GM12865 (cell line): ENCODE results near the gene GPR183.

Experiments used
- DNase-seq: peaks from one replicate; pipeline ENCODE4 v3.0.0; 2010; ENCODE audit warnings: low read depth
- H3K4me3 ChIP-seq: 2 replicates; pipeline ENCODE4 v1.5.1; 2011; ENCODE audit warnings: mild to moderate bottlenecking, low read depth, low read length, control low read depth
- TF ChIP-seq, protein P1 (sequence below): IDR thresholded peaks from 2 replicates; pipeline ENCODE4 v1.5.1; 2011; ENCODE audit warnings: low read length, control low read depth, low read depth, inconsistent platforms; ENCODE audit not compliant: insufficient read depth; ENCODE audit errors: missing control alignments

GPR183 gene

DNA sequence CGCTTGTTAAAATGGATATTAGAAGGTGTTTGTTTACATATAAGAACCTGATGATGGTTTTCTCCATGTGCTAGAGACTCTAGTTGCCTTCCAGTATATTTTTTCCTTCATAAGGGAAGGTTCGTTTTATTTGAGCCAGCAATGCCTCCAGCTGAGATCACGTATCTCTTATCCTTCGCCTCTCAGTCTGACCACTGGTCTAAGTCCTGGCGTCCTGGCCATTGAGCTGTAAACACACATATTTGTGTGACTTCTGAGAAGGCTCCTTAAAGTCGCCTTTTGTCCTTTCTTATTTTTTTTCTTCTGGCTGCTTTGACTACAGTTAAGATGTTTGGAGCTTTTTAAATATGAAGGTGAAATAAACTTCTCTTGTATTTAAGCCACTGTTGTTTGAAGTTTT is 23.7 kb upstream of the GPR183 start:
- TF ChIP-seq, protein P1, sequence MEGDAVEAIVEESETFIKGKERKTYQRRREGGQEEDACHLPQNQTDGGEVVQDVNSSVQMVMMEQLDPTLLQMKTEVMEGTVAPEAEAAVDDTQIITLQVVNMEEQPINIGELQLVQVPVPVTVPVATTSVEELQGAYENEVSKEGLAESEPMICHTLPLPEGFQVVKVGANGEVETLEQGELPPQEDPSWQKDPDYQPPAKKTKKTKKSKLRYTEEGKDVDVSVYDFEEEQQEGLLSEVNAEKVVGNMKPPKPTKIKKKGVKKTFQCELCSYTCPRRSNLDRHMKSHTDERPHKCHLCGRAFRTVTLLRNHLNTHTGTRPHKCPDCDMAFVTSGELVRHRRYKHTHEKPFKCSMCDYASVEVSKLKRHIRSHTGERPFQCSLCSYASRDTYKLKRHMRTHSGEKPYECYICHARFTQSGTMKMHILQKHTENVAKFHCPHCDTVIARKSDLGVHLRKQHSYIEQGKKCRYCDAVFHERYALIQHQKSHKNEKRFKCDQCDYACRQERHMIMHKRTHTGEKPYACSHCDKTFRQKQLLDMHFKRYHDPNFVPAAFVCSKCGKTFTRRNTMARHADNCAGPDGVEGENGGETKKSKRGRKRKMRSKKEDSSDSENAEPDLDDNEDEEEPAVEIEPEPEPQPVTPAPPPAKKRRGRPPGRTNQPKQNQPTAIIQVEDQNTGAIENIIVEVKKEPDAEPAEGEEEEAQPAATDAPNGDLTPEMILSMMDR: no peak
- H3K4me3 ChIP-seq: no peak overlapping the region

DNA sequence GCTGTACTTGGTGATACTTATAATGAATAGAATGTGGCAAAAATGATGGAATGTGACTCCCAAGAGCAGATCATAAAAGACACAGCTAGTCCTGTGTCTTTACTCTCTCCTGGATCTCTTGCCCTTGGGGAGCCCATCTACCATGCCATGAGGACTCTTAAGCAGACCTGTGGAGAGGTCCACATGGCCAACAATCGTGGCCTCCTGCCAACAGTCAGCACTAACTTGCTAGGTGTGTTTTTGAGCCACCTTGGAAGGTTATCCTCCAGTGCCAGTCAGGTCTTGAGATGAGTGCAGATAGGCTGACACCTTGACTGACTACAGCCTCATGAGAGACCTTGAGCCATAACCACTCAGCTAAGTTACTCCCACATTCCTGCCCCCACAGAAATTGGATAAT is 22.3 kb upstream of the GPR183 start:
- TF ChIP-seq, protein P1: no peak
- no peak for DNase-seq
- no peak overlapping the region for H3K4me3 ChIP-seq

More for the DNA sequence above, 23.7 kb upstream of the GPR183 start:
- DNase-seq: no peak

DNA sequence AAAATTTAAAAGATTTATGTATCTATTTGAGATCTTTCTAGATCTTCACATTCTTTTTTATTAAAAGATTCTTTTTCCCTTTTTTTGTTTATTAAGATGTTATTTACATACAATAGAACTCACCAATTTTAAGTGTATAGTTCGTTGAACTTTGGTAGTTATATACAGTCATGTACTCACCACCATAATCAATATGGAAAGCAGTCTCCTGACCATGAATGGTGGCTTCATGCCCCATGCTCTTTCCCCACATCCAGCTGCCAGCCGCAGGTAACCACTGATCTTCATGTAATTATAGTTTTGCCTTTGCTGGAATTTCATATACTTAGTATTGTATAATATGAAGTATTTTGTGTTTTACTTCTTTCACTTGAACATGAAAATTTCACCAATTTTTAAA is 20.6 kb upstream of the GPR183 start:
- TF ChIP-seq, protein P1: no peak
- H3K4me3 ChIP-seq: no peak overlapping the region
- DNase-seq: no peak

DNA sequence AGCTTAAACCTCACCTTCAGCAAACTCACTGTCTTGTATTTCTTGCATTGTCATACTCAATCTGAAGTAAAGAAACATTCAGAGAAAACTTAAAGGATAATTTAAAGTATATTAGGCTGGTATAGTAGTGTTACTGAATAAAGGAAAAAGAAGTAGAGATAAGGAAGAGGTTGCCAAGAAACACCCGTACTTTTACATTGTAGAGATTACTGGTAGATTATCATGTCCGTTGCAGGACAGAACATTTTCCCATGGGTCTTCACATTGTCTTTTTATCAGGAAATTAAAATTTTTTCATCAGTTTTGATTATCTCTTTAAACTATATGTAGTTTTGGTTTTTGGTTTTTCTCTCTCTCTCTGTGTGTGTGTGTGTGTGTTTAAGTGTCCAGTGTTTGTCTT is 19.9 kb upstream of the GPR183 start:
- no peak overlapping the region for H3K4me3 ChIP-seq
- TF ChIP-seq, protein P1: no peak
- no peak for DNase-seq

DNA sequence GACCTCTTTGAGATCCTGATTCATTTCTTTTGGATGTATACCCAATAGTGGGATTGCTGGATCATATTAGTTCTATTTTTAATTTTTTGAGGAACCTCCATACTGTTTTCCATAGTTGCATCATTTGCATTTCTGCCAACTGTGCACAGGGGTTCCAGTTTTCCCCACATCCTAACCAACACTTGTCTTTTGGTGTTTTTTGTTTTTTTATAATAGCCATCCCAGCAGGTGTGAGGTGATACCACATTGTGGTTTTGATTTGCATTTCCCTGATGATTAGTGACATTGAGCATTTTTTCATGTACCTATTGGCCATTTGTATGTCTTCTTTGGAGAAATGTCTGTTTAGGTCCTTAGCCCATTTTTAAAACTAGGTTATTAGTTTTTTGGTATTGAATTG is 18.8 kb upstream of the GPR183 start:
- TF ChIP-seq, protein P1: no peak

DNA sequence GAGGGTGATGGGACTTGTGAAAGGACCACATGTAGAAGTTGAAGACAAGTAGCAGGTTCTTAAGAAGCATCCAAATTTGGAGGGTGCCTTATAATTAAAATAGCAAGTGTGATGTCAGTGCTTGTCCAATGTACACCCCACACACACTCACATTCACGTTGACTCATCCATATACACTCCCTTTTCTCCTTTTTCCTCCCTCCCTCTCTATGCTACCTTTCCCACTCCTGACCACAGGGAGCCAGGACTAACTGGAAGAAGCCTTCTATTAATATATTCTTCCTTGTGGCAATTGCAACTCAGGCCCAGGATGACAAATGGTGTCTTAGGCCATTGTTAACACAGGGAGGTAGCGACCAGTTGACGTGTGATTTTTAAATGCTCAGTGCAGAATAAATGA is 16.3 kb upstream of the GPR183 start:
- no peak overlapping the region for H3K4me3 ChIP-seq
- TF ChIP-seq, protein P1: no peak
- no peak for DNase-seq

More for the DNA sequence above, 18.8 kb upstream of the GPR183 start:
- H3K4me3 ChIP-seq: no peak overlapping the region
- DNase-seq: peak; percentile 46

DNA sequence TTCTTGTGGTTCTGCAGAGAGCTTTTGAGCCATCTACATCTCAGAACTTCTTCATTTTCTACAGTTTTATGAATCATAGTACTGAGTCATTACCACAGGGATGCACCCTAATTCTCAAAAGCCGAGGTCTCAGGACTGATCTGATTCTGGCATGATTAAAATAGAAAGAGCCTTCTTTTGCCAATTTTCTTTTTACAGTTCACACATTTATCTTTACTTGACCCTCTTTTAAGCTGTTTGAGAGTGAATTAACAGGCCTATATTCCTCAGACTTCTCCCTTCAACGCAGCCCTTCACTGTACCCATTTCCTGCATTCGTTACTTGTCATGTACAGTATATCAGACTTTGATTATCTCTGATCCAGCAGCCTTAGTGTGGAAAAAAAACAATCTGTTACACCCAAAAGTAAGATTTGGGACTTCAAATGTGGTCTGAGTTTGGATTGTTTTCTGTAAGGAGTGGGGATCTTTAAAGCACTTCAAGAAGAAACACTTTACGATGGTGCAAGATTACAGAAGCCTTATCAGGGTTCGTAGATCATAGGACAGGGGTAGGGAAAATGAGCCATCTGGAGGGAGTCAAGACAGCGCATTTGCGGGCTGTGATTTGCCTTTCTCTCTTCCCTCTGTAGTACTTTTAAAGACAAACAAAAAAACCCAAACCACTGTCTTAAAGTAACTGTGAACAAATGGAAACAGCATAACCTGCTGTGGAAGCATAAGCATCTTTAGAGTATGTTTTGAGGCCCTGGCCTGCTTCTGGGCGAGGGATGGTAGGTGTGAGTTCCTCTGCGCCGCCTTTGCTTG is 15.3 kb upstream of the GPR183 start:
- DNase-seq: peak; percentile 85
- TF ChIP-seq, protein P1: no peak
- peak overlapping the region; percentile 35 for H3K4me3 ChIP-seq
